ENCODE data around the gene FBXW4. TPM values are rescaled to one million over a fixed set of nuclear protein-coding genes. Genes with fewer than 3 reads are reported as not detected.
"Not testable (repeated sequence)": the region's sequence is repeated elsewhere in the genome, so short reads cannot be mapped to it uniquely, and the experiment has no call there.

Gene FBXW4
- total RNA-seq, 2 experiments from 2014 or later = 37.6 to 38.2 TPM

DNA sequence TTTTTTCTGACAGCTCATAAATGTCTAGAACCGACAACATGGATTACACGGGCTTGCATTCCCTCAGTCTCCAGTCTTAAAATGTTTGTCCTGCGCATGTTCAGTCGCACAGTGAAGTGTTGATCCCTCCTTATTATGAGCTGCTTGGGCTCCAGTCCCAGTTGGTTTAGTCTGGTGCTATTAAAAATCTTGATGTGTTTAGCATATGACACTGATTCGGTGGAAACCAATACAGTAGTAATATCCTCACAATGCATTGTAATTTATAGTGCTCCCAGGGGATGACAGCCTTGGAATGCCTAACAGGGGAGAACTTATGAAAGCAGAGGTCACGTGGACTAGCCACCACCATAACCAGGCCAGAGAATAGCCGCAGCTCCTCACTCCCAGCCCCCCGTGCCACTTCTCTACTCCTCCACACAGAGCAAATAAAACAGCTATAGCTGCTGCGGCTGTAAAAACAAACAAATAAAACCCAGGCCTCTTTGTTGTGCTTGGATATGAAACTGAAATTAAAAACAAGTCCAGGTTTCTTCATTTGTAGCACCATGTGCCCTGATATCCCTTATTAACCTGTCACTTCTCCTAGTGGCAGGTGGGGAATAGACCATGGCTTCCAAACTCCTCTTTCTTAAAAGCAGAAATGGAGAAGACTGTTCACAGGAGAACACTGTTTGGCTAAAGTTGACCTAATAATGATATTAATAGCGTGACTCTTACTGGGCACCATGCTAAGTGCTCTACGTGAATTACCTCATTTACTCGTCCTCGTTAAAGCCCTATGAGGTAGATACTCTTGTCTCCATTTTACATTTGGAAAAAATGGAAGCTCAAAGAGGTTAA is 99.2 kb downstream of the FBXW4 start:
- no peak overlapping the region for H3K27ac Mint-ChIP-seq
- H3K36me3 Mint-ChIP-seq (ENCODE audit: low read depth) = no peaks in the 10 kb centered on the region
- intact Hi-C loops (cut with micrococcal nuclease) = no loop called here
- ChIA-PET POLR2A (interaction anchor here (1.1 to 1.2 kb wide), 2 partner anchors 20 to 21 kb away, joined by 3 to 4 read pairs; no protein-coding TSS in a partner anchor), CTCF (interaction anchor here (1.1 to 6.3 kb wide), 5 partner anchors 13 to 381 kb away, joined by 3 to 34 read pairs (median 4); partner anchors contain the start of gene NPM3)
- H3K9me3 Mint-ChIP-seq = no peaks in the 10 kb centered on the region
- H3K27me3 Mint-ChIP-seq = no peaks in the 10 kb centered on the region
- H3K4me3 Mint-ChIP-seq = no peak overlapping the region
- DNase-seq (no peak), ATAC-seq (no peak)
- no peaks in the 10 kb centered on the region for H3K4me1 Mint-ChIP-seq (ENCODE audit: low read depth)
- TF ChIP-seq, protein P1, sequence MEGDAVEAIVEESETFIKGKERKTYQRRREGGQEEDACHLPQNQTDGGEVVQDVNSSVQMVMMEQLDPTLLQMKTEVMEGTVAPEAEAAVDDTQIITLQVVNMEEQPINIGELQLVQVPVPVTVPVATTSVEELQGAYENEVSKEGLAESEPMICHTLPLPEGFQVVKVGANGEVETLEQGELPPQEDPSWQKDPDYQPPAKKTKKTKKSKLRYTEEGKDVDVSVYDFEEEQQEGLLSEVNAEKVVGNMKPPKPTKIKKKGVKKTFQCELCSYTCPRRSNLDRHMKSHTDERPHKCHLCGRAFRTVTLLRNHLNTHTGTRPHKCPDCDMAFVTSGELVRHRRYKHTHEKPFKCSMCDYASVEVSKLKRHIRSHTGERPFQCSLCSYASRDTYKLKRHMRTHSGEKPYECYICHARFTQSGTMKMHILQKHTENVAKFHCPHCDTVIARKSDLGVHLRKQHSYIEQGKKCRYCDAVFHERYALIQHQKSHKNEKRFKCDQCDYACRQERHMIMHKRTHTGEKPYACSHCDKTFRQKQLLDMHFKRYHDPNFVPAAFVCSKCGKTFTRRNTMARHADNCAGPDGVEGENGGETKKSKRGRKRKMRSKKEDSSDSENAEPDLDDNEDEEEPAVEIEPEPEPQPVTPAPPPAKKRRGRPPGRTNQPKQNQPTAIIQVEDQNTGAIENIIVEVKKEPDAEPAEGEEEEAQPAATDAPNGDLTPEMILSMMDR (IDR thresholded peaks at IDR 0.05) = no peak

DNA sequence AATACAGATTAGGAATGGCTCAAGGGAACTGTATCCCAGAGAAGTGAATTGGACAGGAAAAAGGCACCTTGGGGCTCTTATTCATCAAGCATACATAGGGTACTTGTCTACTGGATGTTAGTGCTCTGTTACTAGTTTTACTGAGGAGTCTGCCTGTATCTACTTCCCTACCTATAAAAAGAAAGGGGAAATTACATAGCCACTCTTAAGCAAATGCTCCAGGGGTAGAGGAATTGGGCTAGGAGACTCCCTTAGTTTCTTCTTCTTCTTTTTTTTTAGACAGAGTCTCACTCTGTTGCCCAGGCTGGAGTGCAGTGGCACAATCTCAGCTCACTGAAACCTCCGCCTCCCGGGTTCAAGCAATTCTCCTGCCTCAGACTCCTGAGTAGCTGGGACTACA is 101.6 kb downstream of the FBXW4 start:
- ATAC-seq; H3K9me3 Mint-ChIP-seq; H3K27me3 Mint-ChIP-seq; H3K27ac Mint-ChIP-seq; POLR2A ChIA-PET; DNase-seq; intact Hi-C loops (cut with micrococcal nuclease); H3K4me1 Mint-ChIP-seq (ENCODE audit: low read depth); H3K36me3 Mint-ChIP-seq (ENCODE audit: low read depth); H3K4me3 Mint-ChIP-seq: not testable (repeated sequence)
- CTCF ChIA-PET = interaction anchor here (2.2 to 6.3 kb wide), 2 partner anchors 9 to 189 kb away, joined by 8 to 34 read pairs; partner anchors contain the start of gene NPM3

DNA sequence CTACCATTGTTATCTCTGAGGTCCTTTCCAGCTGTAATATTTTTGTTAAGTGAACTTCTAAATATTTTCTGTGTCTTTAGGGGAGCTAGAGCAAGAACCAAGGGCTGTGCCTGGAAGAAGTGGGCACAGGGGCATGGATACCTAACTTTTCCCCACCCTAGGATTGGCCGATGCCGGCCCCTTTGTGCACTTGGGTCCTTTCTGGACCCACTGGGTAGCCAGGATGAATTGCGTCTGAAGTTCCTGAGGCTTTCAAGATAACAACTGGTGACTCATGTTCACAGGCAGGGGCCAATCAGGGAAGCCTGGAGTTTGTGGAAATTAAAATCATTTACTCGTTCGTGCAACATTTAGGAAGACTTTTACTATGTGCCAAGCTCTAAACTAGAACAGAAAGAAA is 106.1 kb downstream of the FBXW4 start:
- Mint-ChIP-seq H3K4me3 (peak overlapping the region; percentile 93), H3K9me3 (no peaks in the 10 kb centered on the region), H3K36me3 (ENCODE audit: low read depth) (peaks cover 7% of the 10 kb centered on the region), H3K4me1 (ENCODE audit: low read depth) (peaks cover 17% of the 10 kb centered on the region), H3K27ac (no peak overlapping the region), H3K27me3 (no peaks in the 10 kb centered on the region)
- CTCF ChIA-PET = interaction anchor here (1.4 to 2.5 kb wide), 5 partner anchors 13 to 374 kb away, joined by 4 to 21 read pairs (median 9); no protein-coding TSS in a partner anchor
- no peak for ATAC-seq
- DNase-seq = no peak
- intact Hi-C loops (cut with micrococcal nuclease) = no loop called here
- TF ChIP-seq, protein P1 (IDR thresholded peaks at IDR 0.05) = no peak
- POLR2A ChIA-PET = interaction anchor here (0.7 to 1.0 kb wide), 2 partner anchors 11 to 556 kb away, joined by 3 to 5 read pairs; no protein-coding TSS in a partner anchor

DNA sequence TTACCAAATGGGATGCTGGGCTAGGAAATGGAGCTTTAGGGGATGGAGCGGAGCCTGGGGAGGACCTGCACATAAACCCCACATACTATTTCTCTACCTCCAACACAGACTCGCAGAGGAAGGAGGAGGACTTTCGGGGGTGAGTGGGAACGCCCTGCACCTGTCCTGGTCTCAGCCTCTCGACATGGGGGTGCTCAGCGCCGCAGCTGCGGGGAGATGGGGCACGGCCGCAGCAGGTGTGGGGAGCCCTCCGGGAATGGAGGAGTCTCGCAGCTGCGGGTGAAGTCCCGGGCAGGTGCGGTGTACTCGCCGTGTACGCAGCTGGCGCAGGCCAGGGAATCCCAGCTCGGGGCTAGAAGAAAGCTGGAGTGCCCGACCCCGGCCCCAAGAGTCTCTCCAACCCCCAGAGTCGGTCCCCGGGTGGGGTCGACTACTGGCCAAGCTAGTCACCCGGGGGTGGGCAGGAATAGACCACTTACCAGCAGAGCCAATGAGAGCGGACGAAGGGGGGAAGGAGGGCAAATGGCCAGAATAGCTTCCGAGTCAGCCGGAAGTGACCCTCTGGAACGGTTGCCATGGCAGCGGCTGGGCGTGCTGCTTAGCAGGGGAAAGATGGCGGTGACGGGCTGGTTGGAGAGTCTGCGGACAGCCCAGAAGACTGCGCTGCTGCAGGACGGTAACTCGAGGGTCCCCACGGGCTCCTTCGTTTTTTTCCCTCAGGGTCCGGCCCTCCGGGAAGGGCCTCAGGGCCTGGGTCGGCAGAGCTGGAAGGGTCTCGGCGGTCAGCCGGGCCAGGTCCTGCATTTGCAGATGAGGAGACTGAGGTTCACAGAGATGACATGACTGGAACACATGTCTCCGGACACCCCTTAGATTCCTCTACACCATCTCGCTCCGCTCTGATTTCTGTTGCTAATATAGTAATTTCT is 107.0 kb downstream of the FBXW4 start, which contains the start of the genes DPCD and POLL:
Gene DPCD (plus strand): TSS at position 597 of the 929 bp plus-strand sequence. CDS start 16 bp downstream, at position 613.
Gene POLL (minus strand): TSS at position 533 of the 929 bp plus-strand sequence. CDS start 897 bp downstream, outside the sequence.
- ChIA-PET CTCF (interaction anchor here (0.8 to 2.4 kb wide), 6 partner anchors 15 to 374 kb away, joined by 3 to 21 read pairs (median 6); no protein-coding TSS in a partner anchor), POLR2A (interaction anchor here (0.8 to 1.4 kb wide), 5 partner anchors 10 to 196 kb away, joined by 3 to 7 read pairs (median 4); partner anchors contain the start of gene NPM3)
- intact Hi-C loops (cut with micrococcal nuclease) = no loop called here
- ATAC-seq (peak; percentile 97), DNase-seq (peak; percentile 98)
- Mint-ChIP-seq H3K4me1 (ENCODE audit: low read depth) (peaks cover 17% of the 10 kb centered on the region), H3K27ac (peak within 1 kb of the TSS; percentile 77), H3K9me3 (no peaks in the 10 kb centered on the region), H3K4me3 (peak within 1 kb of the TSS; percentile 93), H3K36me3 (ENCODE audit: low read depth) (peaks cover 11% of the 10 kb centered on the region), H3K27me3 (no peaks in the 10 kb centered on the region)
- TF ChIP-seq, protein P1 (IDR thresholded peaks at IDR 0.05) = no peak

DNA sequence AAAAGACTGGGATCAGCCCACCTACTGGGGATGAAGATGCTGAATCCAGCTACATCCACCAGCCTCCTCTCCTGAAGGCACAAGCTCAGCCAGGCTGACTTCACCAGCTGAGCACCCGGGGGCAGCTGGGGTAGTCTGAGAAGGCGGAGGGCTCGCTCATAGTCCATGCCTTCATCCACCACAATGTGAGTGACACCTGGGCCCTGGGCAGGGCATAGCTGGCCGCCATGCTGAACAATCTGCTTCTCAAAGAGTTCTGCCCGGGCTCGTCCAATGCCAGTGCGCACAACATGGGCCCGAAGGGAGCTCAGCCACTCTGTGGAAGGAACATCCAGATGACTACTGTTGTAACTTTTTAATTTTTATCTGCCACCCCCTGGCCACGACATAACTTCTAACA is 109.1 kb downstream of the FBXW4 start:
- CTCF ChIA-PET = interaction anchor here (0.8 to 2.1 kb wide), 5 partner anchors 10 to 18 kb away, joined by 3 to 8 read pairs (median 3); no protein-coding TSS in a partner anchor
- POLR2A ChIA-PET = no interaction called here
- H3K4me1 Mint-ChIP-seq (ENCODE audit: low read depth) = peaks cover 17% of the 10 kb centered on the region
- intact Hi-C loops (cut with micrococcal nuclease) = no loop called here
- no peak for DNase-seq
- no peak overlapping the region for H3K27ac Mint-ChIP-seq
- H3K36me3 Mint-ChIP-seq (ENCODE audit: low read depth) = peaks cover 15% of the 10 kb centered on the region
- H3K27me3 Mint-ChIP-seq = no peaks in the 10 kb centered on the region
- H3K9me3 Mint-ChIP-seq = no peaks in the 10 kb centered on the region
- no peak overlapping the region for H3K4me3 Mint-ChIP-seq
- TF ChIP-seq, protein P1 (IDR thresholded peaks at IDR 0.05) = no peak
- no peak for ATAC-seq
